Central memory CD8-positive, alpha-beta T cell (primary cell): ENCODE measurements around the gene CAPN15.

Experiments used
- ATAC-seq: fragments of 150-1000 bp; cut with Tn5 transposase; replicated peaks from 2 replicates; pipeline ENCODE4 v1.10.0; 2022; ENCODE audit warnings: mild to moderate bottlenecking, moderate FRiP score, moderate number of reproducible peaks; ENCODE audit not compliant: poor library complexity, severe bottlenecking; ENCODE audit errors: extremely low read depth
- DNase-seq, 2 donors: peaks; one replicate each; pipeline ENCODE4 v3.0.0; 2021; ENCODE audit warnings: low spot score in 2 of 2
- H3K27ac Mint-ChIP-seq: one replicate; pipeline ENCODE4 v1.8.0; 2022; ENCODE audit warnings: low read depth, mild to moderate bottlenecking, moderate library complexity, mixed read lengths
- H3K27me3 Mint-ChIP-seq: one replicate; pipeline ENCODE4 v1.8.0; 2022; ENCODE audit warnings: mixed read lengths
- H3K36me3 Mint-ChIP-seq: one replicate; pipeline ENCODE4 v1.8.0; 2022; ENCODE audit warnings: mild to moderate bottlenecking, moderate library complexity, mixed read lengths; ENCODE audit not compliant: insufficient read depth
- H3K4me1 Mint-ChIP-seq: one replicate; pipeline ENCODE4 v1.8.0; 2022; ENCODE audit warnings: mixed read lengths
- H3K4me3 Mint-ChIP-seq: one replicate; pipeline ENCODE4 v1.8.0; 2022; ENCODE audit warnings: mild to moderate bottlenecking, moderate library complexity, mixed read lengths
- H3K9me3 Mint-ChIP-seq: one replicate; pipeline ENCODE4 v1.8.0; 2022; ENCODE audit warnings: mixed read lengths

CAPN15 gene

GRCh38 chr16:578870-579405 lies 51.4 kb downstream of the CAPN15 start:
- H3K27me3 Mint-ChIP-seq = no peaks in the 10 kb centered on the region
- peak; percentile 86 for ATAC-seq
- no peaks in the 10 kb centered on the region for H3K9me3 Mint-ChIP-seq
- H3K36me3 Mint-ChIP-seq = no peaks in the 10 kb centered on the region
- no peak overlapping the region for H3K4me3 Mint-ChIP-seq
- no peaks in the 10 kb centered on the region for H3K4me1 Mint-ChIP-seq
- no peak overlapping the region for H3K27ac Mint-ChIP-seq
- DNase-seq = peak in 1 of 2 donors; percentile 47

- H3K27me3 Mint-ChIP-seq = no peaks in the 10 kb centered on the region
- no peak overlapping the region for H3K27ac Mint-ChIP-seq
- H3K36me3 Mint-ChIP-seq = no peaks in the 10 kb centered on the region
- ATAC-seq (no peak), DNase-seq (no peak)
- H3K4me3 Mint-ChIP-seq = no peak overlapping the region
- no peaks in the 10 kb centered on the region for H3K9me3 Mint-ChIP-seq
- H3K4me1 Mint-ChIP-seq = no peaks in the 10 kb centered on the region
These were observed 52.8 kb downstream of the CAPN15 start for GRCh38 chr16:580141-580945.

DNA sequence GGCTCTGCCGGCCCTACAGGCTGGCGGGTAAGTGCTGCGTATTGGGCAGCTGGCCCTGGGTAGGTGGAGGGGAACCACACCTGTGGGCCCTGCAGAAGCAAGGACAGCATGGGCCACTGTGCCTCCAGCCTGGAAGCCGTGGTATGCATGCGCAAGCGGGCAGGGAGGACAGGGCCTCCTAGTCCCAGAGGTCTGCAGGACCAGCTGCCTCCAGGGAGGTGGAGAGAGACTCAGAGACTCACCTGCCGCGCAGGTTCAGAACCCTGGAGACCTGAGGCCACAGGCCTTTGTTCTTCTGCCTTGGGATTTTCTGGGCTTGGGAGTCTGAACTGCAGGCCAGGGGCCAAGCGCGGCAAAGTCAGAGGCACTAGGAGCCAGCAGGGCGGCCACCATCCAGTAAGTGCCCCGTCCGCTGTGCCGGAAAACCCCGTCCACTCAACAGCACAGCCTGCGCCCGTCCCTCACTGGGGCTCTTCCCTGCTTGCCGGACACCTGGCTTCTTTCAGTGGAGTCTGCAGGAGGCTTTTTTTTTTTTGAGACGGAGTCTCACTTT lies 53.5 kb downstream of the CAPN15 start:
- no peaks in the 10 kb centered on the region for H3K4me1 Mint-ChIP-seq
- H3K36me3 Mint-ChIP-seq = no peaks in the 10 kb centered on the region
- DNase-seq = no peak
- no peak overlapping the region for H3K27ac Mint-ChIP-seq
- H3K4me3 Mint-ChIP-seq = no peak overlapping the region
- no peaks in the 10 kb centered on the region for H3K9me3 Mint-ChIP-seq
- no peak for ATAC-seq
- H3K27me3 Mint-ChIP-seq = no peaks in the 10 kb centered on the region

DNA sequence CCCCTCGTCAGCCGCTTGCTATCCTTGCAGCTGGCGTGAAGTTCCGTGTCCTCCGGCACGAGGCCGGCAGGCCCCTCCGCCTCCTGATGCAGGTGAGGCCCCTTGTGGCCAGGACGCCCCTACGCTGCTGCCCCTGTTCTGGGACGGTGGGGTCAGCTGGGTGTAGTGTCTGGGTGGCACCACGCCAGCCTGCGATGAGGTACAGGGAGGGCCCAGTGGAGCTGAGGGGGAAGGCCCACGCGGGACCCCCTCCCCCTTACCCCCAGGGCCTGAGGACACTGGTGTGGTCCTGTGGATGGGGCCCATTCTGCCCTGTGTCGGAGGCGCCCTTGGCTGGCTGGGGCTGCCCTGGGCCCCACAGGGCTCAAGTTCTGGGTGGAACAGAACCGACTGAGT lies 54.7 kb downstream of the CAPN15 start:
- no peak overlapping the region for H3K4me3 Mint-ChIP-seq
- no peaks in the 10 kb centered on the region for H3K9me3 Mint-ChIP-seq
- no peaks in the 10 kb centered on the region for H3K36me3 Mint-ChIP-seq
- no peak overlapping the region for H3K27ac Mint-ChIP-seq
- no peak for ATAC-seq
- no peaks in the 10 kb centered on the region for H3K27me3 Mint-ChIP-seq
- no peaks in the 10 kb centered on the region for H3K4me1 Mint-ChIP-seq
- DNase-seq = no peak

DNA sequence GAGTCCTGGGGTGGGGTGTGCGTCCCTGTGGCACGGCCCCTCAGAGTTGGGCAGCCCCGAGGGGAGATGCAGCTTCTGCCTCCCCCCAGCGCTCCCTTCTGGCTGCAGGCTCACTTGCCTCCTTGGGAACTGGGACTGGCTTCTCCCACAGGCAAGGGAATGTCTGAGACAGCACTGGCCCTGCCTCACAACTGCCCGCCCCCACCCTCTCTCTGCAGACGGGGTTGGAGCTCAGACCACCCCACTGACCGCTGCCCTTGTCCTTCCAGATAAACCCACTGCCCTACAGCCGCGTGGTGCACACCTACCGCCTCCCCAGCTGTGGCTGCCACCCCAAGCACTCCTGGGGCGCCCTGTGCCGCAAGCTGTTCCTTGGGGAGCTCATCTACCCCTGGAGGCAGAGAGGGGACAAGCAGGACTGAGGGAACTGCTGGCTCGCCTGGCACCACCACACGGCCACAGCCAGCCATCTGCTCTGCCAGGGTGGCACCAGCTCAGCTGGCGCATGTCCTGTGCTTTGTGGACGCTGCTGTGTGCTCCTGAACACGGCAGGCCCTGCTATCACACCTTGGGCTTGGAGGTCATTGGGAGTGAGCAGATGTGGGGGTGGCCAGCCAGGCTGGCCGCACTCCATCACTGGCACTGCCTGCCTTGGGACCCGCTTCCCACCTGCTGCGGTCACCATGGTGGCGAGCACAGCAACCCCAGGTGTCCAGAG lies 55.3 kb downstream of the CAPN15 start:
- no peak overlapping the region for H3K4me3 Mint-ChIP-seq
- DNase-seq (no peak), ATAC-seq (no peak)
- no peaks in the 10 kb centered on the region for H3K27me3 Mint-ChIP-seq
- H3K27ac Mint-ChIP-seq = no peak overlapping the region
- no peaks in the 10 kb centered on the region for H3K4me1 Mint-ChIP-seq
- H3K9me3 Mint-ChIP-seq = no peaks in the 10 kb centered on the region
- peaks cover 2% of the 10 kb centered on the region for H3K36me3 Mint-ChIP-seq

DNA sequence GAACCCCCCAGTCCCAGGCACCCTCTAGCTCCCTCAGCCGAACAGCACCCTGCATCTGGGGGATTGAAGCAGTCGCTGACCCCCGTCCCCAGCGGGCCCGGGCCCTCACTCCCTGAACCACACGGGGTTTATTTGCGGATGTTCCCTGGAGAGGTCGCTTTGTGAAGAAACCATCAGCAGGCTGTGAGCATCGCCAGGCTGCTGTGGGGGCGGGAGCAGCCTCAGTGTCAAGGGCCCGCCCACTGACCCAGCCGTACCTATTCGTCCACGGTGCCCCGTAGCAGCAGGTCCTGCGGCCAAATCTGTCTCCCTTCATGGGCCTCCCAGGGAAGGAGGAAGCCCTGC lies 55.9 kb downstream of the CAPN15 start:
- ATAC-seq = no peak
- Mint-ChIP-seq H3K9me3 (no peaks in the 10 kb centered on the region), H3K4me1 (peaks cover 5% of the 10 kb centered on the region), H3K27me3 (no peaks in the 10 kb centered on the region), H3K27ac (no peak overlapping the region), H3K36me3 (peaks cover 6% of the 10 kb centered on the region), H3K4me3 (no peak overlapping the region)
- DNase-seq = no peak

GRCh38 chr16:583815-584591 lies 56.5 kb downstream of the CAPN15 start:
- Mint-ChIP-seq H3K36me3 (peaks cover 9% of the 10 kb centered on the region), H3K9me3 (no peaks in the 10 kb centered on the region), H3K4me3 (no peak overlapping the region), H3K27ac (no peak overlapping the region), H3K27me3 (no peaks in the 10 kb centered on the region), H3K4me1 (peaks cover 7% of the 10 kb centered on the region)
- ATAC-seq (no peak), DNase-seq (no peak)

DNA sequence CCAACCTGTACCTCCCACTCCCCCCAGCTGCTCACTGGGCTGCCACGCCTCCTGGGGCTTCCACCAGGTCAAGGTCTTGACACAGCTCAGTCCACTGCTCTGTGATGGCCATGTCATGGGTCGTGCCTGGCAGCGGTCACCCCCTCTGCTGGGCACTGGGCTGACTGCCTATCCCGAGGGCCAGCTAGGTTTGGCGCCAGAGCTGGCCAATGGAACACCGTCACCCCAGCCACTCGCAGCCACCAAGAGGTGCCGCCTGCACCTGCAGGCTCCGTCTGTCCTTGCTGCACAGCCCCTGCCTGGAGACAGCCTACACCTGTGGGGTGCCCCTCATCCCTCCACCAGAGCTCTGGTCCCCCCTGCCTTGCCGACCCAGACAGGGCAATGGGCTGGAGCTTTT lies 57.8 kb downstream of the CAPN15 start:
- ATAC-seq (no peak), DNase-seq (no peak)
- H3K9me3 Mint-ChIP-seq = no peaks in the 10 kb centered on the region
- H3K27me3 Mint-ChIP-seq = no peaks in the 10 kb centered on the region
- peaks cover 16% of the 10 kb centered on the region for H3K36me3 Mint-ChIP-seq
- H3K4me1 Mint-ChIP-seq = peaks cover 7% of the 10 kb centered on the region
- H3K4me3 Mint-ChIP-seq = no peak overlapping the region
- no peak overlapping the region for H3K27ac Mint-ChIP-seq

GRCh38 chr16:586047-586644 lies 58.6 kb downstream of the CAPN15 start:
- Mint-ChIP-seq H3K27me3 (no peaks in the 10 kb centered on the region), H3K4me1 (peaks cover 15% of the 10 kb centered on the region), H3K27ac (no peak overlapping the region), H3K9me3 (no peaks in the 10 kb centered on the region), H3K4me3 (no peak overlapping the region), H3K36me3 (peaks cover 18% of the 10 kb centered on the region)
- DNase-seq (no peak), ATAC-seq (no peak)

DNA sequence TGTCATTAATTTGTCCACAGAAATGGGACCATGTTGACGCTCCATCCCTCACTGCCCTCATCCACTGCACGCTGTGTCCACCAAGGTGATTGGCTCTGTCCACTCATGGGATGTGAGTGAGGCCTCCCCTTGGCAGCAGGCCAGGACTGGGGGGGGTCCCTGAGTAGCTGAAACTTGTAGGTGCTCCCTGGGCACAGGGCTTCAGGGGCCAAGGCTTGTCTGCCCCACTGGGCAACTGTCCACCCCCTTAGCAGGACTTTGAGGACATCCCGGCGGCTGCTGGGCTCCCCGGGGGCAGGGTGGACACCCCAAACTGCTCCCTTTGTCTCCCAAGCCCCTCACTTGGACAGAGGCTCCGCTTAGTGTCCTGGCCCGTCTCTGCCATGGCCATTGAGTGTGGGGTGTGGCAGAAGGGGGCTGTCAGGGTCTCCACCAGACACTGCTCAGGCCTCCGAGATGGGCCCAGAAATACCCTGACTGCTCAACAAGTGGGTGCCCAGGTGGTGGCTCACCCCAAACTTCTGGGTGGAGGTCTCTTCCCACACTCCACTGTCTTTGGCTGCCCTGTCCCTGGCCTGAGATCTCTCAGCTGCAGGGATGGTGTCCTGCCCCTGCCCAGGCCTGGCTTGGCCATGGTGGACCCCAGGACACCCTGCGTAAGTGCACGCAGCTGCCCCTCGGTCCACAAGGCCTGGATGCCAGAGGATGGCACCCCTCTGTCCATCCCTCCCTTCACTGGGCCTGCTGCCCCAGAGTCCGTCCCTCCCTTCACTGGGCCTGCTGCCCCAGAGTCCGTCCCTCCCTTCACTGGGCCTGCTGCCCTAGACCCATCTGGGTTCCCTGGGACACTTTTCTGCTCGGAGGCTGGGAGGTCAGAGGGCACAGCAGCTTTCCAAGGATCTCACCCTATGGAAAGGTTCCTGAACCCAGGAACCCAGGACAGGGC lies 59.4 kb downstream of the CAPN15 start:
- ATAC-seq (no peak), DNase-seq (no peak)
- peaks cover 19% of the 10 kb centered on the region for H3K36me3 Mint-ChIP-seq
- H3K4me1 Mint-ChIP-seq = peaks cover 19% of the 10 kb centered on the region
- no peak overlapping the region for H3K27ac Mint-ChIP-seq
- no peaks in the 10 kb centered on the region for H3K9me3 Mint-ChIP-seq
- H3K4me3 Mint-ChIP-seq = peak overlapping the region; percentile 50
- no peaks in the 10 kb centered on the region for H3K27me3 Mint-ChIP-seq

DNA sequence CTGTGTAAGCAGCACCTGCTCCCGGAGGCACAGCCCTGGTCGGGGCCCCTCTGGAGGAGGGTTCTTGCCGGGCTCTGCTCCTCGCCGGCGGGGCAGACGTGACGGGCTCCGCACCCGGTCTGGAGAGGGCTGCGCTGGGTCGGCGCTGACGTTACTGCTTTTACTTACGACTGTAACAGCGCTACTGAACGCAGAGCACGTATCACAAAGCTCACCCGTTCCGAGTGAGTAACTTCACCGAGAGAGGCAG lies 61.1 kb downstream of the CAPN15 start:
- Mint-ChIP-seq H3K27ac (peak overlapping the region; percentile 92), H3K27me3 (no peaks in the 10 kb centered on the region), H3K4me3 (peak overlapping the region; percentile 90), H3K36me3 (peaks cover 19% of the 10 kb centered on the region), H3K4me1 (peaks cover 33% of the 10 kb centered on the region), H3K9me3 (no peaks in the 10 kb centered on the region)
- peak; percentile 30 for ATAC-seq
- DNase-seq = peak in 1 of 2 donors; percentile 56
